HG02885 (cell line): ENCODE results near the gene MEIOB.
"Not testable (repeated sequence)": the region's sequence is repeated elsewhere in the genome, so short reads cannot be mapped to it uniquely, and the experiment has no call there.

Experiments used
- ATAC-seq: cut with Tn5 transposase; IDR thresholded peaks from one replicate; pipeline ENCODE4 v1.9.1; 2021; ENCODE audit warnings: mild to moderate bottlenecking; ENCODE audit not compliant: unreplicated experiment, poor library complexity

Gene MEIOB

DNA sequence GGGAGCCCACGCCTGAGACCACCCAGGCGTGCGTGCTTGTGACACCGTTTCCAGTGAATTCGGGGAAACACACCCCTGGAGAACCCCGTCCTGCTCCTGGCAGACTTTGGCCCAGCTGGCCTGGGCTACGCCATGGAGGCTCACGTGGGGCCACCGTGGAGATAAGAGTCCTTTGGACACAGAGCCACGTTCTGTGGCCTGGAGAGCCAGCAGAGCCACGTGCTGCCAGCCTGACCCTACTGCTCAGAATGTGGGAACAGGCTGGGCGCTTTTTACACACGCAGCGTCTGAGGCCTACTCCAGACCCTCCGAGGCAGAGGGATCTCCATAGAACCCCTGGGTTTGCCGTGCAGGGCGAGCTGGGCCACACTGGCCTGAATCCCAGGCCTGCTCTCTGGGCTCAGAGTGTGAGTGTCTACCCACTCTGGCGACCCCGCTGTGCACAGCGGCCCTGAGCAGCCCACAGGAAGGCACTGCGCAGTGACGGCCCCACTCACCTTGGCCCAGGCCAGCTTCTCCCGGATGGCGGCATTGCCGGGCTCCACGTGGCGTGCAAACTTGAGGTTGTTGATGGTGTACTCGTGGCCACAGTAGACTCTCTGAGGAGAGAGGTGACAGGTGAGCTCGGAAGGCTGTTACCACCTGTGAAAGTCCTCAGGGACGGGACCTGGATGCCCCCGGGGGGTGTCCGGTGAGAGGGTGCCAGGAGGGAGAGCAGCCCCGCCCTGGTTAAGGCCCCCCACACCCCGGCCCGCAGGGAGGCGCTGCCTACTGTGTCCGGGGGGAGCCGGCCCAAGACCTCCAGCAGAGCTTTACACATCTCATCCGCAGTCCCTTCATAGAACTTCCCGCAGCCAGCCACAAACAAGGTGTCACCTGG, 55.3 kb downstream of the MEIOB start:
- ATAC-seq, result no peak

DNA sequence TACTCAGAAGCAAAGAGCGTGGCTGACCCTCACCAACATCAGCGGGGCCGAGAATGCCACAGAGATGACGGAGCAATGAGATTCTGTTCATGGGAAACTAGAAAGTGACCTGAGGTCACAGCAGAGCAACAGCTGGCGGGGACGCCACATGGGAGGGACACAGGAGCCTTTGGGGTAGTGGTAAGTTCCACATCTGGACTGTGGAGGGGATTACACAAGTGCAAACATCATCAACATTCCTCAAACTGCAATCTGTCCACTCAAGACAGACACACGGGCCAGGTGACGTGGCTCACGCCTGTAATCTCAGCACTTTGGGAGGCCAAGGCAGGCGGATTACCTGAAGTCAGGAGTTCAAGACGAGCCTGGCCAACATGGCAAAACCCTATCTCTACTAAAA, 56.5 kb downstream of the MEIOB start:
- no peak for ATAC-seq

DNA sequence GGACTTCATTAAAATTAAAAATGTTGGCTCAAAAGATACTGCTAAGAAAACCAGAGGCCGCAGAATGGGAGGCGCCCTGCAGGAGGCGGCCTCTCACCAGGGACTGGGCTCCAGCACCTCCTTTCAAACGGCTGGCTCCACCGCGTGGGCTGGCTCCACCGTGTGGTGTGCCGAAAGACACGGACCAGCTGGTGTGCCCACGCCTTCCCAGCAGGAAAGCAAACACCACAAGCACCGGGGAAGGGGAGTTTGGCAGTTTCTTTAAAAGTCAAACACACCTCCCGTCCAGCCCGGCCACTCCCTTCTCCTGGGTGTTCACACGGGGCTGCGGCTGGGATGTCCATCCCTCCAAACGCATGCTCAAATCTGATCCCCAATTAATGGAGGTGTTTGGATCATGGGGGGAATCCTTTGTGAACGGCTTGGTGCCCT, 59.2 kb downstream of the MEIOB start:
- no peak for ATAC-seq

DNA sequence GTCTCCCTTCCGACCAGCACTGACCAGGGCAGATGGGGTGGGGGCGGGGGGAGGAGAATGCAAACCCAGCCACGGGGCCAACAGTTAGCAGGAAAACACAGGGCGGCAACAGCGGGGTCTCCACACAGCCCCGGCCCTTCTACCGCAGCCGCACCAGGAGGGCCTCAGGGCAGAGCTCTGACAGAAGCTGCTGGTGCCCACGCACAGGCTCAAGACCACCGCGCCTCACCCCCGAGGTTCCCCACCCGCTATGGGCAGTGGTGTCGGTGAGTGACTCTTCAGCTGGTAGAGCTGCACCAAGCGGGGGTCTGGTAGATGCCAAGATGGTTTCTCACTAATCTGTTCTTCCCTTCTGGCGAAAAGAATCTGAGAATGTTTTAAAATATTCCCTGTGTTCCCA, 61.4 kb downstream of the MEIOB start:
- no peak for ATAC-seq

DNA sequence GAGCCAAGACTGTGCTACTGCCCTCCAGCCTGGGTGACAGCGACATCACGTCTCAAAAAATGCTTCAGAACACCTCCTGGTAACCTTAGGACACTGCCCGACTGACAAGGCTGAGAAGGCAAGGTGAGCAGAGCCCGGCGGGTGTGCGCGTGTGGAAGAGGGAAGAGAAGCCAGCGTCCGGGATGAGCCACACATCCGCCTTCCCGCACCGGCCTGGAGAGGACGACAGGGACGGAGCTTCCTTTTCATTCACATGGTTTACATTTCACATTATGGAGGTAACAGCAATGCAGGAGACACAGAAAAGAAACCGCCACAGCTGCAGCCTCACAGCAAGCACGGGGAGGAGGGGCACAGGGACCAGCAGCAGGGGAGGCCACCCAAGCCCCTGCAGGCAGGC, 61.9 kb downstream of the MEIOB start:
- ATAC-seq, result no peak

DNA sequence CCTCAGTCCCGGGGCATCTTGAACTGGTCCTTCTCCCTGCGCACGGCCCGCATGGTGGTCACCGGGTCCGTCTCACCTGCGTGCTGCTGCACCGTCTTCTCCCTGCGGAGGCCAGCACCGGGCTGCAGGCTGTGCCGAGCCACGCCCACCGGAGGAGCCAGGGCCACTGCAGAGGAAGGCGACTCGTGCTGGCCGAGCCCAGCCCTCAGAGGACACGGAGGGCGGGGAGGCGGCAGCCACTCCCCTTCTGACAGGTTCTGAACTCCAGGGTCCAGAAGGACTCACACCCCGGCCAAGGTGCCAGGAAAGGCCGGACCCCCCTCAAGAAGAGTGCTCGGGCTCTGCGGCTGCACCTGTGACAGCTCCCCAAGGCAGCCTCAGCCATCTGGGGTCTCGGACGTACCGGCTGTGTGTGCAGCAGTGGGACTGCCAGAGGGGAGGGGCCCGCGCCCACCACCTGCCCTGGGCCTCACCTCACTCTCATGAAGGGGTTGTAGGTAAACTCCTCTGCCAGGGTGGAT, 62.6 kb downstream of the MEIOB start:
- ATAC-seq, result no peak

DNA sequence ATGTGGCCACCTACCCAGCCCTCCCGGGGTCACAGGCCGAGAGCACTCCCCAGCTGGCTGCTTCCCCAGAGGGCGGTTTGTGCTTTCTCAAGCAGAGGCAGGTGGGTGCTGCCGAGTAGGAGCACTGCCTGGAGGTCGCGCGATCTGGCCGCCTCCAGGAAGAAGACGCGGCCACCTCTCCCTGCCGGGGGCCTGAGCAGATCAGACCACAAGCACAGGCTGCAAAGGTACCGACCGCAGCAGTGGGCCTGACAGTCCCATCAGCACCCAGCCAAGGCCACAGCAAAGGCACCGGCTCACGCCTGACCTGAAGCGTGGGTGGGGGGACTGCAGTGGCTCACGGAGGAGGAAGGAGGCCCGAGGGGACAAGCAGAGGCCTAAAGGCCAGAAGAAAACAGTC, 63.3 kb downstream of the MEIOB start:
- no peak for ATAC-seq

DNA sequence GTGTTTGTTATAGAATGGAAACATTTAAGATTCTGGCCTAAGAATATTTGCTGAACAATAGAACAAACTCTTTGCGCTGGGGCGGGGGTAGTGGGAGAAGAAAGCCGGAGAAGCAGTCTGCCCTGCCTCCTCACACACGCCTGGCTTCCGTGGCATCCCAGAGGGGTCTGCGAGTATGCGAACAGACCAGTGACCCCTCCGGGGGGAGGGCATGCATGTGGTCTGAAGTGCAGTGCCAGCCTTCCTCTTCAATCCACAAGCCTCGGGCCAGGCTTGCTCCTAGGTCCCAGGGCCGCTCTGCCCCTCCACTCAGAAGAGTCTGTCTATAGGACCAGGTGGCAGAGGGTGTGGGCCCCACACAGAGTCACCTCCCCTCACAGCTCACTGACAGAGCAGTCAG, 64.3 kb downstream of the MEIOB start:
- ATAC-seq, result no peak

DNA sequence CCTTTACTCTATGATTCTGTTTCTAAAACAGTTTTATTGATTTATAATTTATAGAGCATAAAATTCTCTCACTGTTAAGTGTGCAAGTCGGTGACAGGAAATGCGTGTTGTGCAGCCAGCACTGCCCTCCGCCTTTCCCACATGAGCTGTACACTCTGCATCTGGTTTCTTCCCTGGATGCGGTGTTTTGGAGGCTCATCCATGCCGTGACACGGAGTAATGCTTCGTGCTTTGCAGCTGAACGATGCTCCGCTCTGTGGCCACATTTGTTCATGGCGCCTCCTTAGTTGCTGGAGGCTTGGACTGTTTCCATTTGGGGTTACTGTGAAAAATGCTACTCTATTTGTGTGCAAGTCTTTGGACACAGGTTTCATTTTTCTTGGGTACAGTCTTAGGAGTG, 71.3 kb downstream of the MEIOB start:
- ATAC-seq, result no peak

DNA sequence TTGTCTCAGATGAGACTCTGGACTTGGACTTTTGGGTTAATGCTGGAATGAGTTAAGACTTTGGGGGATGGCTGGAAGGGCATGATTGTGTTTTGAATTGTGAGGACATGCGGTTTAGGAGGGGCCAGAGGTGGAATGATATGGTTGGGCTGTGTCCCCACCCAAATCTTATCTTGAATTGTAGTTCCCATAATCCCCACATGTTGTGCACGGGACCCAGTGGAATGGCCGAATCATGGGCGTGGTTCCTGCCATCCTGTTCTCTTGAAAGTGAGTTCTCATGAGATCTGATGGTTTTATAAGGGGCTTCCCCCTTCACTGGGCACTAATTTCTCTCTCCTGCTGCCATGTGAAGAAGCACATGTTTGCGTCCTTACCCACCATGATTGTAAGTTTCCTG, 72.7 kb downstream of the MEIOB start:
- ATAC-seq, result not testable (repeated sequence)

DNA sequence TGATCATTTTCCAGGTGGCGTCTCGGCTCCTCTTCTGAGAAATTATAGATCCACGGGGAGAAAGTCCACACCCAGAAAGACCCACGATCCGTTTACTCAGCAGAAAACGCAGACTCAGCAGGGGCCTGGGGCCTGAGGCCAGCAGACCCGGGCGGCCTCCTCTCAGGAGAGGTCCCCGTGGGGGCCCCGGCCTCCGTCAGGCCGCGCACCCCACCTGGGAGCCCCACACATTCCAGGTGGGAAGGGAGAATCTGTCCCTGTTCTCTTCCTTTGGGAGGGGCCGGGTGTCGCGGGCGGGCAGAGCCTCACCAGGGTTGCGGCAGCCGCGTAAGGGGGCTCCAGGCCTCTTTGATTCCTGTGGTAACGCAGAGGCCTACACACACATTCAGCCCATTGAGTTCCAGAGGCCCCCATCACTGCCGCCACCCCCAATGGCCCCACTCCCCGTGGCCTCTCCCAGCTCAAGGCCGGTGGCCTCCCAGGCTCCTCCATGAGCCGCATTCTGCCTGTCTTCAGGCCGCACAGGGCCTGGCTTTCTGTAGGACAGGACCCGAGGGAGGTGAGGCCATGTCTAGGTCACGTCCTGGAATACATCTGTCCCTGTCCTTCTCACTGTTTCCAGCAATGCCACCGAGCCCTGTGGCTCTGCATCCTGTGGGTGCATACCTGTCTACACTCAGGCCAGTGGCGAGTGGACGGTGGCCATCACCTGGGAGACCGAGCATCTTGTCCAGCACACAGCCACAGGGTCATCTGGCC, 76.9 kb downstream of the MEIOB start:
- no peak for ATAC-seq

DNA sequence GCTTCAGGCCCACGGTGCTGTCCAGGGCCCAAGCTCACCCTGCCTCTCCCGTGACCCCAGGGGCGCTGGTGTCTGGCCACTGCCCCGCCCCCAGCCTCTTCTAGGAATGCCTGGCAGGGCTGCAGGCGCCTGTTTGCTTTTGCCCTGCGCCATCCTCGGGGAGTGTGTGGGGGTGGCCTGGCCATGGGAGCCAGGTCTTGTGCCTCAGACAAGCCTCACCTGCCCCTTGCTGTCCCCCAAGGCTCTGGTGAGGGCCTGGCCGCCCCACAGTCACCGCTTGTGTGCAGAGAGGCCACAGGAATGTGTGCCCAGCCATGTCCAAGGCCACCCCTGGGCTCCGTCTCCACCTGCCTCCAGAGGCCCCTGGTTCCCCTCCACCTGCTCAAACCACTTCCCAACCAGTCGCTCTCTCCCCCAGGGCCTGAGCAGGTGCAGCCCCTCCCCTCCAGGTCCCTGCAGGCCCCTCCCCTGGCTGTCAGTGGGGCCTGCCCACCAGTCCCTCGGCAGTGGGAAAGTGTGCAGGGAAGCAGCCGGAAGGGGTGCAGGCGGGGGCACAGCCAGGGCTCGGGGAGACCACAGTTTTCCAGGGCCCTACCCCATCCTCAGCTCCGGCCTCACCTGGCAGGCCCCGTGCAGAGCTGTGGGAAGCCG, 77.6 kb downstream of the MEIOB start:
- no peak for ATAC-seq

DNA sequence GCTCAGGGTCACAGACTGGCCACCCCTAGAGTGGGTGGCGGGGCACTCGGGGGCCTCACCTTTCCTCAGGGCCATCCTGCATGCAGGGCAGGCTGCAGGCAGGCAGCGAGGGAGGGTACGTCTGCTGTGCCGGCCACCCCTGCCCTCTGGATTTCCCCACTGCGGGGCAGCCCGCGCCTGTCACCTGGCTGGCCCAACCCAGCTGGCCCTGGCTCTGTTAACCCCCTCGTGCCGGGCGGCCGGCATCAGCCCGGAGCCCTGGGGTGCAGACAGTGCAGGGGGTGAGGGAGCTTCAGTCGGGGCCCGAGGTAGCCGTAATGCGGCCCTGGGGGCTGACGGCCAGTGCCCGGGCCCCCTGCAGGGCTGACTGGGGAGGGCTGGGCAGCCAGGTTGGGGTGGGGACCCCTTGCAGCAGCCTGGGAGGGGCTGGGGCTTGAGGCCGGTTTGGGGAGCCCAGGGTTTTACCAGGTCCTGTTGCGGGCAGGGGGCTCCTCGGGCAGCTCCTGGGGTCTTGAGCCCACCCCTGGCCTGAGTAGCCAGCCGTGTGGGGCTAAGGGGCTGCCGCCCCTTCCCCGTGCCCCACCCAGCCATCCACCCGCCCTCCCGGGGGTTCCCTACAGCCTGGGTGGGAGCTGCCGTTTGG, 78.3 kb downstream of the MEIOB start, which contains the start of gene IGFALS:
IGFALS (minus strand) TSS at position 128 of the 643 bp plus-strand sequence; CDS start at position 75, 53 bp downstream.
- no peak for ATAC-seq

DNA sequence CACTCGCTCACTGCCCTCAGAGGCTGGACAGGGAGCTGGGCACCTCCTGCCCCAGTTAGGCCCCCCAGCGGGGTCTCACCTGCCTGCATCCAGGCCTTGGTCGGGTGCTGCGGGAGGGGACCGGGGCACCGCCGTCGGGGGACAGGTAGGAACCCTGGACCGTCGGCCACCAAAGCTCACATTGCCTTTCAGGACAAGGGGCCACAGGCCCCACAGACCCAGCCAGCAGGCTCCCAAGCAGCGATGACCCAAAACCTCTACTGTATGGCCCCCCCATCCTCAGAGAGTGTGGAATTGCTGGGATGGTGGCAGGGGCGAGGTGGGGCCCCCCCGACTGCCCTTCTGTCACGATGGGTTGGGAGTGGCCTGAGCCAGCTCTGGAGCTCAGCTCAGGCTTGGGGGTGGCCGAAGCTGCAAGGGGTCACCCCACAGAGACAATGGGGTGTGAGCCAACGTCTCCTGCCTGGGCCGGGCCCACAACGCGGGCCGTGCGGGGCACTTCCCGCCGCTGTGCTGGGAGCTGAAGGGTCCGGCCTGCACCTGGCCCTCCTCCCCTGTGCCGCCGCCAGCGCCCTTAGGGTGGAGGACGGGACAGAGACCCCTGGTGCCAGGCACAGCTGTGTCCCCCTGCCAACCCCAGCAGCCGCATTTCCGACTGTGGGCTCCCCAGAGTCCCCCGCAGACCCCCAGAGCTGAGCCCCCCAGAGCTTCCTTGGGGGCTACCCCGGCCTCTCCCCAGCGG, 79.0 kb downstream of the MEIOB start:
- no peak for ATAC-seq

DNA sequence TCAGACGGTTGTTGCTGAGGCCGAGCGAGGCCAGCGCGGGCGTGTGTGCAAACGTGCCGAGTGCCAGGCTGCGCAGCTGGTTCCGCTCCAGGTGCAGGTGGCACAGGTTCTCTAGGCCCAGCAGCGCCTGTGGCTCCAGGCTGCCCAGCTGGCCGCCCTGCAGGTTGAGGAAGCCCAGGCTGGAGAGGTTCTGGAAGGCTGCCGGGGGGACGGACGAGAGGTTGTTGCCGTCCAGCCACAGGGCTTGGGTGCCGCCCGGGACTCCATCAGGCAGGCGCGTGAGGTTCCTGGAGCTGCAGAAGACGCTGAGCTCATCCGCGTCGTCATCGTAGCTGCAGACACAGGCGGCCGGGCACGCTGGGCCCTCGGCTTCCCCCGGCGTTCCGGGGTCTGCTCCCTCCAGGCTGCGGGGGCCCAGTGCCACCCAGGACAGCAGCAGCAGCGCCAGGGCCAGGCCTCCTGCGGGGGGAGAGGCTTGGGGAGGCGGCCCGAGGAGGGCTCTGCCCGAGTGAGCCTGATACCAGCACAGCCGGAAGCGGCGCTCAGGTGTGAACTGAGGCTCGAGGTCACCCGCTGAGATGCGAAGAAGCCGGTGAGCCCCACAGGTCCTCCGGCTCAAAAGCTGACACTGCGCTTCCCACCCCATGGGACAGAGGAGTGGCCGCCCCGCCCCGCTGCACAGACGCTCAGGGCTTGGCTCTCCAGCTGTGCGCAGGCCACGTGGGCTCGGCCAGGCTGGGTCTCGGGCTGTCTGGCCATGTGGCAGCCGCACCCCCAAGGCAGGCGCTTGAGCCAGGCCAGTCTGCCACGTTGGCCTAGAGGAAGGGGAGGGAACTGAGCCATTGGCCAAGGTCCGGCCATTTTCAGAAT, 79.8 kb downstream of the MEIOB start:
- ATAC-seq, result no peak

DNA sequence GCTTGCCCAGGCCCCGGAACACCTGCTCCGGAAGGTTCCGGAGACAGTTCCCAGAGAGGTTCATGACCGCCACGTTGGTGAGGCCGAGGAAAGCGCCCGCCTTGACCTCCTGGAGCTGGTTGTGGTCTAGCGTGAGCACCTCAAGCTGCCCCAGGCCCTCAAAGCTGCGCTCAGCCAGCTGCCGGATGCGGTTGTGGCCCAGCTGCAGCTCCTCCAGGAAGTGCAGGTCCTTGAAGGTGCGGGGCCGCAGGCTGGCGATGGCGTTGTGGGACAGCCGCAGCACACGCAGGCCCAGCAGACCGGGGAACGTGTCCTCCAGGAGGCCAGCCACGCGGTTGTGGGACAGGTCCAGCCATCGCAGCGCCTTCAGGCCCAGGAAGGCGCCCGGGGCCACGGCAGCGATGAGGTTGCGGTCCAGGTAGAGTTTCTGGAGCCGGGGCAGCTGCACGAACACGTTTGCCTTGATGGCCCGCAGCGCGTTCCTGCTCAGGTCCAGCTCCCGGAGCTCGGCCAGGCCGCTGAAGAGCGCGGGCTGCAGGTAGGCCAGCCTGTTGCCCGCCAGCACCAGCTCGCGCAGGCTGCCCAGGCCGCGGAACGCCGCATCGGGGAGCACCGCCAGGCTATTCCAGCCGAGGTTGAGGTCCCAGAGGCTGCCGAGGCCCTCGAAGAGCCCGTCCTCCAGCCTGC, 80.6 kb downstream of the MEIOB start:
- ATAC-seq, result no peak

DNA sequence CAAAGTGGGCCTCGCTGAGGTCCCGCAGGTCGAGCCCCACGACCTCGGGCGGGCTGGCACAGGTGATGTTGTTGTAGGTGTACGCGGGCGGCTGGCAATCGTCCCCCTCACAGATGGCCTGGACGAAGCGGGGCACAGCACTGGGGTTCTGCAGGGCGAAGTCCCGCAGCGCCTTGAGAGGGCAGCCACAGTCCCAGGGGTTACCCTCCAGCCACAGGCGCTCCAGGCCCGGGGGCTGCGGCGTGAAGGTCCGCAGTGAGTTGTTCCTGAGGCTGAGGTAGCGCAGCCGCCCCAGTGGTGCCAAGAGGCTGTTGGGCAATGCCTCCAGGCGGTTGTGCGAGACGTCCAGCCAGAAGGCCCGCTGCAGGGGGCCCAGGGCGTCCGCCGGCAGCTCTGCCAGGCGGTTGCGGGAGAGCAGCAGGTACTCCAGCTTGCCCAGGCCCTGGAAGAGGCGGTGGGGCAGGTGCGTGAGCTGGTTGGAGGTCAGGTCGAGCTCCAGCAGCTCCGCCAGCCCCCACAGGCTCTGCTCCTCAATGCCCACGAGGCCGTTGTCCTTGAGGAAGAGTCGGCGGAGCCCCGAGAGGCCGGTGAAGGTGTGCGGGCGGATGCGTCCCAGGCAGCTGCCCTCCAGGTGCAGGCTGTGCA, 81.2 kb downstream of the MEIOB start:
- no peak for ATAC-seq

DNA sequence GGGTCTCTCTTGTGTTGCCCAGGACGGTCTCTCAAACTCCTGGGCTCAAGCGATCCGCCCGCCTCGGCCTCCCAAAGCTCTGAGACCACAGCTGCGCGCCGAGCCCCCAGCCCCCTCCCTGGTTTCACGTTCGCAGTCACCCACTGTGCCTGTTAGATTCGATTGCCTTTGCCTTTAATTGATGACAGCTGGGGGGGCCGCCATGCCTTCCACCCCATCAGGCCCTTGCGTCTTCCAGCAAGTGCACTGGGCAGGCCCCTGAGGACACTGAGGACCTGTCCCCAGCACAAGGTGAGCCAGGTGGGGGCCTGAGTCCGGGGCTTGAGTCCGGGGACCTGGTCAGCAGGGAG, 81.7 kb downstream of the MEIOB start:
- no peak for ATAC-seq
